Kidney tubule cell (primary cell): Measurements from ENCODE around the gene NCOA1.
"Not testable (repeated sequence)": the region's sequence is repeated elsewhere in the genome, so short reads cannot be mapped to it uniquely, and the experiment has no call there.

Source experiments
- DNase-seq: peaks from one replicate; pipeline ENCODE4 v3.0.0-alpha.2; 2018; ENCODE audit warnings: low spot score

The NCOA1 gene

DNA sequence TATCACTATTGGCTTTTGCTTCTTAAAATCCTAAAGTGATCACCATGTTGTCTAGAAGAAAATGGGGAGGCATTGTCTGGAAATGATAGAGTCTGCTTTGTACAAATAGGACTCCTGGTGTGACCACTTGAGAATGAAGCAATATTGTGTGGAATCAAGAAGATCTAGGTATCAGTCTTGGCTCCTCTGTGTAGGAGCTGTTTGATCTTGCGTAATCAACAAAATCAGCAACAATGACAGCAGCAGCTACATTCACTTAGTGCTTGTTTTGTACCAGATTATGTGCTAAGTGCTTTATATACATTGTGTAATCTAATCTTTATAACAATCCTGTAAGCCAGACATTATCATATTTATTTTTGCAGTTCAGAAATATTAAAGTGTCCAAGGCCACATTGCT lies 17.8 kb downstream of the NCOA1 start:
- no peak for DNase-seq

DNA sequence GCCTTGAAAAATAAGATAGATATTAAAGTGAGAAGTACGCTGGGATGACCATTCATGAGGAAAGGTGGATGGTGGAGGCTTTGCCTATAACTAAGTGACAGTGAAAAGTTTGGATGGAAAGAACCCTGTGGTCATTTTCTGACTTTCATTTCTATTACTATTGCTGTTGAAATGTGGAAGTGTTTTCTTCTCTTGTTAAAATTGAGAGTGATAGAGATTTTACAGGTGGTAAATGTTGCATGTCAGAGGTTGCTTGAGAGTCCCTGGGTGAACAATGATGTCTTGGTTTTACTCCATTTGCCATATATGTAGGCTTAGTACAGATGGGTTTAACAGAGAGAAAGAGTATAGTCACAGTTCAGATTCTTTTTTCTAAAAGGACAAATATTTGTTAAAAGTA lies 18.4 kb downstream of the NCOA1 start:
- DNase-seq: no peak

DNA sequence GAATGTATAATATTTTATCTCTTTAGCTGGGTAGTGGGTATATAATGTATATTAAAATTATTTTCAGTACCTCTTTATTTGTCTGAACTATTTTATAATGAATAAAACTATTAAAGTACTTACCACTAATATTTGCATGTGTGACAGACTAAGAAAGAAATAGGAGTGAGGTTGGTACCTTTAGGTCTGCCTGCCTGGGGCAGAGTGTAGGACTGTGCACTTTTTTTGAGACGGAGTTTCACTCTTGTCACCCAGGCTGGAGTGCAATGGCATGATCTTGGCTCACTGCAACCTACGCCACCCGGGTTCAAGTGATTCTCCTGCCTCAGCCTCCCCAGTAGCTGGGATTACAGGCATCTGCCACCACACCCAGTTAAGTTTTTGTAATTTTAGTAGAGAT lies 18.8 kb downstream of the NCOA1 start:
- DNase-seq: no peak

DNA sequence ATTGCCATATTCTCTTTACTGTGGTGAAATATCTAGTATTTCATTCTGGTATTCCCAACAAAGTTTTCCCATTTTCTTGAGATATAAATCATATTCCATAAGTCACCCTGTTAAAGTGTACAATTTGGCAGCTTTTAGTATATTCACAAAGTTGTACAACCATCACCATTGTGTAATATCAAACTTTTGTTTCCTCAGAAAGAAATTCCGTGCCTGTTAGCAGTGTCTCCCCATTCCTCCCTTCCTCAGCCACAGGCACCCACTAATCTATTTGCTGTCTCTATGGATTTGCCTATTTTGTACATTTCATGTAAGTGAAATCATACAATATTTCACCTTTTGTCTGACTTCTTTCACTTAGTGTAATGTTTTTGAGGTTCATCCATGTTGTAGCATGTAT lies 19.7 kb downstream of the NCOA1 start:
- DNase-seq: no peak

DNA sequence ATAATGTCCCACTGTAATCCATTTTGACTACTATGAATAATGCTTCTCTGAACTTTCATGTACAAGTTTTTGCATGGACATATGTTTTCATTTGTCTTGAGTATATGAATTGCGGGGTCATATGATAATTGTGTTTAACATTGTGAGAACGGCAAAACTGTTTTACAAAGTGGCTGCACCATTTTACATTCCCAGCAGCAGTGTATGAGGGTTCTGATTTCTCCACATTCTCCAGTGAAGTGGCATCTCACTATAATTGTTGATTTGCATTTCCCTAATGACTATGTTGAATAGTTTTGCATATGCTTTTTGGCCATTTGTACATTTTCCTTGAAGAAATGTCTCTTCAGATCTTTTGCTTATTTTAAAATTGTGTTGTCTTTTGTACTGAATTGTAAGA lies 20.1 kb downstream of the NCOA1 start:
- no peak for DNase-seq

DNA sequence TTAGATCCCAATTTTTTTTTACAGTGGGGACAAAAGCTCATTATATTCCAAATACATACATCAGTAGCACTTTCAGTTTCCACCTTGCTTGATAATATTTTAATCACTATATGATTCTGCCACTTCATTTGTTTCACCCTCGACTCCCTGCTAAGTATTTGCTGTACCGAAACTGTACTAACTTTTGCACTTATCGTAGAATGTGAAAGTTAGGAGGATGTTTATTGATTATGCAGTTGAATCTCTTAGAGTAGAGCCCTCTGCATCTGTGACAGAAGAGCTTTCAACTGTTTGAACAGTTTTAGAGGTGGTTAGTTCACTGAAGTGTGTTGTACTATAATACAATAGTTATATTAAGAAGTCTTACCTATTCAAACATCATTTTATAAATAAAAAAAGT lies 20.8 kb downstream of the NCOA1 start:
- DNase-seq: no peak

DNA sequence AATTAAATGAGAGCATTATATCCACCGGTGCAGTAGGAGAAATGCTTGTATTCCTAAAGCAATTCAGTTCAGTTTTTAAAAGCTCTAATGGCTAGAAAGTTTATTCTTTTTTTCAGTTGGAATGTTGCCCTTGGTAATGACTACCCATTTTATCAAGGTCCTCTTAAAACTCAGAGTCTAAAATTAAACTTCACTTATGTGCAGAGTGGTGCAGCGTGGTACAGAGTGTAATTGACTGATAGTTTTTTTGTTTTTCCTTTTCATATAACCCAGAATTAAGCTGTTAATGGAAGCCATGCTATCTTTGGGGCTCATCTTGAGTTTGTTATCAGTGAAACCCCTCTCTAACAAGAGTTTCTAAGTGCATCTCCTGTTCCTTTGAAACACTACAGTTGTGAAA lies 21.4 kb downstream of the NCOA1 start:
- no peak for DNase-seq

DNA sequence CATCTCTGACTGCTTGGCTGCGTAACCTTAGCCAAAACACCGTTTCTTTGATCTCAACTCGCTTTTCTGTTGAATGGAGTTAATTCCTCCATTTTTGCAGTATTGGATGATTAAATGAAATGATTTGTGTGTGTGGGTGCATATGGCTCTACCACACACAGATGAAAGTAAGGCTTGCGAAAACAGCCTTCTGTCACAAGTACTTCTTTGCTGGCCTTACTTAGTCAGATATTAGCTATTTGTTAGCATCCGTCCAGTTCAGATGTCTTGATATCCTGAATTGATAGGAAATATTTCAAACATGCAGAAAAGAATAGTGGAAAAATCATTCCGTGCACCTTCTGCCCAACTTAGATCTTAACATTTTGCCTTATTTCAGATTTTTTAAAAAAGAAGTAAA lies 21.8 kb downstream of the NCOA1 start:
- DNase-seq: no peak

DNA sequence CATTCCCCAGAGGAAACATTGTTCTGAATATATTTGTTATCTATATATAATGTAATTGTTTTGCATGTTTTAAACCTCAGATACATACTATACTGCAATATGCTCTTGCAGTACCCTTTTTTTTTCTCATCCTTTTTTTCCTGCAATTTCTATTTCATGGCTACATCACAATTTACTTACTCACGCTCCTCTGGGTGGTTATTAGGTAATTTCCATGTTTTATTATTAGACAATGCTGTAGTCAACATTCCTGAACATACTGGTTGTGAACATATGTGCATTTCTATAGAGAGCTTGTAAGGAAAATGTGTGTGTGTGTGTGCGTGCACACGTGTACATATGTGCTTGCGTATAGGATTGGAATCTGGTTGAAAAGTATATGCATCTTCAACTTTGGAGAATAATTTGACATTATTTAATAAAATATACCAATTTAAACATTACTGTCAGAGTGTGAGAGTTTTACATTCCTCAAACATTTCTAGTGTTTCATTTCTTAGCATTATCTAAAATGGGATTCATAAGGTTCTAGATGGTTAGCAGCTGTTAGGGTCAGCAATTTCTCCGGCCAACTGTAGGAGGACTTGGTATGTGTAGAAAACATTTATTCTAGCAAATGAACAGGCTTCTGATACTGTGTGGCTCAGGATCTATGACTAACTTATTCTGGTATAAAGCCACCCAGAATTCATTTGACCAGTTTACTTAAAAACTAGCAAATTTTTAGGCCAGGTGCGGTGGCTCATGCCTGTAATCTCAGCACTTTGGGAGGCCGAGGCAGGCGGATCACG lies 22.4 kb downstream of the NCOA1 start:
- DNase-seq: no peak

DNA sequence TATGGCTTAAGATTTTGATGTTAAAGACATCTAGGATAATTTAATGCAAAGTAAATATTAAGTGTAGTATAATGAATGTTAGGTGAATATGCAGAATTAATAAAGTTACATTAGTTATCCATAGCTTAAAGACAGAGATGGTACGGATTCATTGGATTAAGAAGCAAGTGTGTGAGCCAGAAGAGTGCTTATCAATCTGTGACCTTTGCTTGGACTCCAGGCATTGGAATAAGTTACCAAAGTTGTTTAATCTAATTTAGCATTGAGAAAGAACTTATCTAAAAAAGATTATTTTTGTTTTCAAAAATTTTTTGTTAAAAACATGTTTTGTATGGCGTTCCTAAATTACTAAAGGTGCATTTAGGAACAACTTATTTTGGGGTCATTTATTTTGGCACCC lies 23.8 kb downstream of the NCOA1 start:
- DNase-seq: no peak

DNA sequence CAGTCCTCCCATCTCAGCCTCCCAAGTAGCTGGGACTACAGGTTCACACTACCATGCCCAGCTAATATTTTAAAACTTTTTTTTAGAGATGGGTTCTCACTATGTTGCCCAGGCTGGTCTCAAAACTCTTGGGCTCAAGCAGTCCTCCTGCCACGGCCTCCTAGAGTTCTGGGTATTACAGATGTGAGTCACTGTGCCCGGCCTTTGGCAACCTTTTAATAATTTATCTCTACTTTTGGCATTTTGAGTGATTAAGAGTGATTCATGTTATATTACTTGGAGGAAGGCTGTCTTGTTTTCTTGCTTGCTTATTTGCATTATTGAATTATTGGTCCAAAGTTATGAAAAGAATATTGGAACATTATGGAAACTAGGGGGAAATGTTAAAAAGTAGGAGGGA lies 24.3 kb downstream of the NCOA1 start:
- DNase-seq: peak; percentile 68

DNA sequence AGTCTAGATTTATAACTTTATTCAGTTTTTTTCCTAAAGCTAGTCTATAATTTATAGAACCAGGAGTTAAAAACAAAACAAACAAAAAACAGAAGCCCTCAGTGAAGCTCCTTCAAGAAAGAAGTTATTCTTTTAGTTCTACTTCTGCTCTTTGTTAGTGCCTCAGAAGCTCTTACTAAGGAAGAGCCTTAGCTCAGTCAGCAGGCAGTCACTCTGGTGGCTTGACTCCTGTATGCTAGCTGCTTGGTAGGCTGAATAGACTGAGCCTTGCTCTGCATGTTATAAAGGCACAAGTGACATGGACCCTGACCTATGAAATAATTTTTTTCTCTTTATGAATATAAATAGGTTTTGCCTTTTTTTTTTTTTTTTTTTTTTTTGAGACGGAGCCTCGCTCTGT lies 24.8 kb downstream of the NCOA1 start:
- peak; percentile 40 for DNase-seq

DNA sequence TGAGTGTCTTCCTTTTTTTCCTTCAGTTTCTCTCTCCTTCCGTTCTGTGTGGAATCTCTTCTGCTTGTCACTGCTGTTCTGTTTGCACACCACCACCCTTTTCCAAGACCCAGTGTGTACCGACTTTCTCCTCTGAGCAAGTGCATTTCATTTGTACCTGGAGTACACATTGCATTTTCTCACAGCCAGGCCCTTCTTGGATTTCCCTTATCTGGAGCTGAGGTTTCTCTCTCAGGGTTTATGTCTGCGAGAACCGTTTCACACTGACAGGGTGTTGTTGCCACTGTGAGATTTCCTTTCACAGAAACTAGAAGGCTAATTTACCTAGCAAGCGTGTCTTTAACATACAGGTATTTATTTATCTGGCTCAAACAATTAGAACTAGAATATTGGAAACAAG lies 26.2 kb downstream of the NCOA1 start:
- DNase-seq: no peak

DNA sequence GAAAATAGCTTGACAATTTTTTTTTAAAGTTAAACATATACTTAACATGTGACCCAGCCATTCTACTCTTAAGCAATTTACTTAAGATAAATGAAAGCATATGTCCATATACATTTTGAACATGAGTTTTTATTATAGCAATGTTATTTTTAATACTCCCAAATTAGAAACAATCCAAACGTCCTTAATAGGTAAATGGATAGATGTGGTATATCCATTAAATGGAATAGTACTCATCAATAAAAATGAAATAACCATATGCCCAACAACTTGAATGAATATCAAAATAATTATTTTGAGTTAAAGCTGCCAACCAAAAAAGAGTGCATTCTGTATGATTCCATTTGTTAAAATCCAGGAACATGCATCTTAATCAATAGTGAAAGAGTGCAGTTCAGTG lies 29.1 kb downstream of the NCOA1 start:
- DNase-seq: no peak

DNA sequence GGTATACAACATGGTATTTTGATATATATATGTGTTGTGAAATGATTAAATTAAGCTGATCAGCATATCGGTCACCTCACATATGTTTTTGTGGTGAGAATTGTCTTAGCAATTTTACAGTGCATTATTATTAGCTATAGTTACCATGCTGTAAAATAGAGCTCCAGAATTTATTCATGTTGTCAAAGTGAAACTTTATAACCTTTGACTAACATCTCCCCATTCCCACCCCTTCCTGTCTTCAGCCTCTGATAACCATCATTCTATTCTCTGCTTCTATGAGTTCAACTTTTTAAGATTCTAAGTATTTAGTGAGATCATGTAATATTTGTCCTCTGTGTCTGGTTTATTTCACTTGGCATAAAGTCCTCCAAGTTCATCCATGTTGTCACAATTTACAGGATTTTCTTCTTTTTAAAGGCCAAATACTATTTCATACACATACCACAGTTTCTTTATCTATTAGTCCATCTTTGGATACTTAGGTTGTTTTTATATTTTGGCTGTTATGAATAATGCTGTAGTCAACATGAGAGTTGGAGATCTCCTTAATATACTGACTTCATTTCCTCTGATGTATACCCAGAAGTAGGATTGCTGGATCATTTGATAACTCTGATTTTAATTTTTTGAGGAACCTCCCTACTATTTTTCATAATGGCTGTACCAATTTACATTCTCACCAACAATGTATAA lies 30.3 kb downstream of the NCOA1 start:
- DNase-seq: no peak

DNA sequence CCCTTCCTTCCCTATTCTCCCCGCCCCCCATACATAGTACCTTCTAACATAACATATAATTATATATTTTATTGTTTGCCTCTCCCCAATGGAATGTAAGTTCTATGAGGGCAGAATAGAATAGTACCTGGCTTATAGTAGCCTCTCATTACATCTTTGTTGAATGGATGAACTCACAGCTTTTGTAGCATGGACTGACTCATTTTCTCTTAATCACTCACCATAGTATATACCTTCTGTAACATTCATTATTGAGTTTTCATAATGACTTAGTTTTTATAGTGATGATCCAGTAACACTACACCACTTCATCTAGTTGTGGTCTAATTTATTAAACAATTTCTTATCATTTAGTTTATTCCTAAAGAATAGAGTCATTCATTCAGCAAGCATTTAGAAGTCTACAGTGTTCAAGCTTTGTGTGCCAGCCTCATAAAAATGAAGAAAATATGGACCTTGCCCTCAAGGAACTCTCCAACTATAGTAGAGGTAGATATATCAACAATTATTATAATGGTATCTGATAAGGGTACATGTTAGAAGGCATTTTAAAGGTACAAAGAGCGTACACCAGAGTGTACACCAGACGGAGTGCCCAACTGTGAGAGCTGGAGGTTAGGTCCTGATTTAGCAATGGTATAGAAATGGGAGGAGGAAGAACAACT lies 31.1 kb downstream of the NCOA1 start:
- no peak for DNase-seq

DNA sequence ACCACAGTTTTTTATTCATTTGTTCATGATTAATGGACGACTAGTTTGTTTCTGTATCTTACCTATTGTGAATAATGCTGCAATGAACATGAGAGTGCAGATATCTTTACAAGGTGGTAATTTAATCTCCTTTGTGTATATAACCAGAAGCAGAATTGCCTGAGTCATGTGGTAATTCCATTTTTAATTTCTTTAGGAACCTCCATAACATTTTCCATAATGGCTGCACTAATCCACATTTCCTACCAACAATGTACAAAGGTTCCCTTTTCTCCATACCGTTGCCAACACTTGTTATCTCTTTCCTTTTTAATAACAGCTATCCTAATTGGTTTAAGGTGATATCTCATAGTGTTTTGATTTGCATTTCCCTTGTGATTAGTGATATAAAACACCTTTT lies 36.5 kb downstream of the NCOA1 start:
- DNase-seq: no peak

DNA sequence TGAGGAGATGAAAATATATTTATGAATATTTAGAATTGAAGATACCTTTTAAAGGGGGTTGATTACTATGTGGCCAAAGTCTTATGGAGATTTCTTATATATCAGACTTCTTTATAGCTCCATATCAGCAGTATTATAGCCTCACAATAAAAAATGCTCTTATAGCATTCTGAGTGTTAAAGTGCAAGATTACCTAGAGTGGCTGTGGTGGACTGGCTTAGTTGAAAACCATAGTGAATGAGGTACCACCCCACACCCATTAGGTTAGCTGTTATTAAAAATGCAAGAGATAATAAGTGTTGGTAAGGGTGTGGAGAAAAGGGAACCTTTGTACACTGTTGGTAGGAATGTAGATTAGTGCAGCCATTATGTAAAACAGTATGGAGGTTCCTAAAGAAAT lies 39.7 kb downstream of the NCOA1 start:
- DNase-seq: no peak

DNA sequence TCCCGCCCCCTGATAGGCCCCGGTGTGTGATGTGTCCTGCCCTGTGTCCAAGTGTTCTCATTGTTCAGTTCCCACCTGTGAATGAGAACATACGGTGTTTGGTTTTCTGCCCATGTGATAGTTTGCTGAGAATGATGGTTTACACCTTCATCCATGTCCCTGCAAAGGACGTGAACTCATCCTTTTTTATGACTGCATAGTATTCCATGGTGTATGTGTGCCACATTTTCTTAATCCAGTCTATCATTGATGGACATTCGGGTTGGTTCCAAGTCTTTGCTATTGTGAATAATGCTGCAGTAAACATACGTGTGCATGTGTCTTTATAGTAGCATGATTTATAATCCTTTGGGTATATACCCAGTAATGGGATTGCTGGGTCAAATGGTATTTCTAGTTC lies 40.6 kb downstream of the NCOA1 start:
- DNase-seq: not testable (repeated sequence)

DNA sequence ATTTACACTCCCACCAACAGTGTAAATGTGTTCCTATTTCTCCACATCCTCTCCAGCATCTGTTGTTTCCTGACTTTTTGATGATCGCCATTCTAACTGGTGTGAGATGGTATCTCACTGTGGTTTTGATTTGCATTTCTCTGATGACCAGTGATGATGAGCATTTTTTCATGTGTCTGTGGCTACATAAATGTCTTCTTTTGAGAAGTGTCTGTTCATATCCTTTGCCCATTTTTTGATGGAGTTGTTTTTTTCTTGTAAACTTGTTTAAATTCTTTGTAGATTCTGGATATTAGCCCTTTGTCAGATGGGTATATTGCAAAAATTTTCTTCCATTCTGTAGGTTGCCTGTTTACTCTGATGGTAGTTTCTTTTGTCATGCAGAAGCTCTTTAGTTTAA lies 41.0 kb downstream of the NCOA1 start:
- DNase-seq: not testable (repeated sequence)

DNA sequence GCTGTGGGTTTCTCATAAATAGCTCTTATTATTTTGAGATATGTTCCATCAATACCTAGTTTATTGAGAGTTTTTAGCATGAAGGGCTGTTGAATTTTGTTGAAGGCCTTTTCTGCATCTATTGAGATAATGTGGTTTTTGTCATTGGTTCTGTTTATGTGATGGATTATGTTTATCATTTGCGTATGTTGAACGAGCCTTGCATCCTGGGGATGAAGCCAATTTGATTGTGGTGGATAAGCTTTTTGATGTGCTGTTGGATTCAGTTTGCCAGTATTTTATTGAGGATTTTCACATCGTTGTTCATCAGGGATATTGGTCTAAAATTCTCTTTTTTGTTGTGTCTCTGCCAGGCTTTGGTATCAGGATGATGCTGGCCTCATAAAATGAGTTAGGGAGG lies 42.5 kb downstream of the NCOA1 start:
- not testable (repeated sequence) for DNase-seq

DNA sequence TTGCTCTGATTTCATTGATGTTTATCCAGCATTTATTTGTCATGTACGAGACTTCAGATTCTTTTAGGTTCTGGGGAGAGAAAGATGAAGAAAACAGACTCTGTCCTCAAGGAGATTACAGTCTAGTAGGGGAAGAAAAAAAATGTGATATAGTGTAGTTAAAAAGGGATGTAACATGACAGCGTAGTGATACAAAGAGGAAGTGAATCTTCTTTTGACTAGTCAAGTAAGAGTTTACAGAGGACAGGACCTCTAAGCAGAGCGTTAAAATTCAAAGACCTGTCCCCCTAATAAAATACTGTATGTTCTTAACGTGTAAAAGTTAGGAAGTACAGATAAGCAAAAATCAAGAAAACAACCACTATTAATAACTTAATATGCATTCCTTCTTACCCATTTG lies 47.7 kb downstream of the NCOA1 start:
- no peak for DNase-seq

DNA sequence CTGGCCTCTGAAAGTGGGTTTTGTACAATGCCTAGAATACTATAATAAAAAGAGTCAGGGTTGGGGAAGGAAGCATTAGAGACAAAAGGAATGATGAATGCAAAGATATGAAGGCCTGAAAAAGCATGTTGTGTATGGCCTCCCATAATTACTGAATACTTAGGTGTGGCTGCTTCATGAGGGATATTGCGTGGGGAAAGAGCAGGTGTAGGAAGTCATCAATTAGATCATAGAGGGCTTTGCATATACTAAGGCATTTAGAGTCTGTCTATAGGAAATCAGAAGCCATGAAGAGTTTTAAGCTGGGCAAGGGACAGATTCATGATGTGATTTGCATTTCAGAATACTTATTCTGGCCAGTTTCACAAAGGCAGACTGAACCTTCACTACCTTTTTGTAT lies 48.2 kb downstream of the NCOA1 start:
- no peak for DNase-seq
